GM18517 (cell line): ENCODE results near the gene SDK1.

Experiments used
- ATAC-seq: cut with Tn5 transposase; IDR thresholded peaks from one replicate; pipeline ENCODE4 v1.9.1; 2021; ENCODE audit warnings: mild to moderate bottlenecking, moderate library complexity; ENCODE audit not compliant: unreplicated experiment

The SDK1 gene

GRCh38 chr7:3639253-3639652 is 338.2 kb downstream of the SDK1 start:
- ATAC-seq, result no peak

GRCh38 chr7:3641582-3641981 is 340.5 kb downstream of the SDK1 start:
- ATAC-seq, result no peak

- ATAC-seq, result no peak
These were observed 342.0 kb downstream of the SDK1 start for GRCh38 chr7:3643091-3643490.

GRCh38 chr7:3648276-3648675 is 347.2 kb downstream of the SDK1 start:
- no peak for ATAC-seq

- ATAC-seq, result no peak
These were observed 348.2 kb downstream of the SDK1 start for GRCh38 chr7:3649250-3649649.

GRCh38 chr7:3649678-3650440 is 348.8 kb downstream of the SDK1 start:
- no peak for ATAC-seq

- no peak for ATAC-seq
These were observed 349.8 kb downstream of the SDK1 start for GRCh38 chr7:3650844-3651243.

GRCh38 chr7:3655635-3656034 is 354.6 kb downstream of the SDK1 start:
- no peak for ATAC-seq

GRCh38 chr7:3657206-3657605 is 356.2 kb downstream of the SDK1 start:
- ATAC-seq, result no peak

GRCh38 chr7:3668743-3669142 is 367.7 kb downstream of the SDK1 start:
- no peak for ATAC-seq

- ATAC-seq, result no peak
These were observed 369.8 kb downstream of the SDK1 start for GRCh38 chr7:3670898-3671297.

GRCh38 chr7:3673524-3673923 is 372.5 kb downstream of the SDK1 start:
- ATAC-seq, result no peak

GRCh38 chr7:3678314-3678810 is 377.3 kb downstream of the SDK1 start:
- no peak for ATAC-seq

GRCh38 chr7:3682028-3682710 is 381.1 kb downstream of the SDK1 start:
- ATAC-seq, result no peak

- no peak for ATAC-seq
These were observed 382.8 kb downstream of the SDK1 start for GRCh38 chr7:3683546-3684539.

GRCh38 chr7:3688071-3688470 is 387.0 kb downstream of the SDK1 start:
- ATAC-seq, result no peak

GRCh38 chr7:3688842-3689241 is 387.8 kb downstream of the SDK1 start:
- no peak for ATAC-seq

- no peak for ATAC-seq
These were observed 390.6 kb downstream of the SDK1 start for GRCh38 chr7:3691478-3692158.

GRCh38 chr7:3695602-3696001 is 394.6 kb downstream of the SDK1 start:
- no peak for ATAC-seq

GRCh38 chr7:3696113-3696512 is 395.1 kb downstream of the SDK1 start:
- ATAC-seq, result no peak

GRCh38 chr7:3697472-3697871 is 396.4 kb downstream of the SDK1 start:
- ATAC-seq, result no peak
